GM18520 (cell line): ENCODE data around the gene FIBP.
"Not testable (repeated sequence)": the region's sequence is repeated elsewhere in the genome, so short reads cannot be mapped to it uniquely, and the experiment has no call there.

Source experiments
- ATAC-seq: cut with Tn5 transposase; IDR thresholded peaks from one replicate; pipeline ENCODE4 v1.9.1; 2021; ENCODE audit not compliant: unreplicated experiment

FIBP gene

GRCh38 chr11:65915101-65915820 lies 27.0 kb upstream of the FIBP start:
- no peak for ATAC-seq

GRCh38 chr11:65912845-65913244 lies 24.6 kb upstream of the FIBP start:
- no peak for ATAC-seq

DNA sequence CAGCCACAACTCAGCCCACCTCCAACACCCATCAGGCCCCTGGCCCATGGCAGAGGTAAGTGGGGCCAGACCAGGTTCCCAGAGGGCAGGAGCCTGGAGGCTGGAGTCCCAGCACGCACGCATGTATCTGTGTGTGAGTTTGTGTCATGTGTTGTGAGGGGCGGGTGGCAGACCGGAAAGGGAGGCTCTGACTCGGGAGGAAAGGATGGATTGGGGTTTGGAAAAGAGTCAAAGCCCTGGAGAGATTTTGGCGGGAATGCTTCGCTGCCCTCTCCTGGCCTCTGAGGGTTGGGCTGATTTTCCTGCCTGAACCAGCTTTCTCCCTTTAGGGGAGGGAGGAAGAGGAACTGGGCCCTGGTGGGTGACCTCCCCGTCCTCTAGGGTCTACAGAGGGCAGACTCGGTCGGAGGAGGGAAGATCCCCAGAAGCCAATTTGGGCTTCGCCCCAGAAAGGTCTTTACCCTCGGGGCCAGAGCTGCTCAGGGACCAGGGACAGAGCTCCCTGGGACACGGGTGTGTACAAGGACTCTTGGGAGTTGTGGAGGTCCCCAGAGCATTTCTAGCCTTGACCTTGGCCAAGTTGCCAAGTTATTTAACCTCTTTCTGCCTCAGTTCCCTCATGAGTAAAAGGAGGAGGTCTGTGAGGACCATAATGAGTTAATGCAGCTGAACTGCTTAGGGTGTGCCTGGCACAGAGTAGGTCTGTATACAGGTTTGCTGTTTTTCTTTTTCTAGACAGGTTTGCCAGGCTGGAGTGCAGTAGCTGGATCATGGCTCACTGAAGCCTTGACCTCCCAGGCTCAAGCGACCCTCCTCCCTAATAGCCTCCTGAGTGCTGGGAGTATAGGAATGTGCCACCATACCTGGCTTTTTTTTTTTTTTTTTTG lies 23.7 kb upstream of the FIBP start:
- no peak for ATAC-seq

DNA sequence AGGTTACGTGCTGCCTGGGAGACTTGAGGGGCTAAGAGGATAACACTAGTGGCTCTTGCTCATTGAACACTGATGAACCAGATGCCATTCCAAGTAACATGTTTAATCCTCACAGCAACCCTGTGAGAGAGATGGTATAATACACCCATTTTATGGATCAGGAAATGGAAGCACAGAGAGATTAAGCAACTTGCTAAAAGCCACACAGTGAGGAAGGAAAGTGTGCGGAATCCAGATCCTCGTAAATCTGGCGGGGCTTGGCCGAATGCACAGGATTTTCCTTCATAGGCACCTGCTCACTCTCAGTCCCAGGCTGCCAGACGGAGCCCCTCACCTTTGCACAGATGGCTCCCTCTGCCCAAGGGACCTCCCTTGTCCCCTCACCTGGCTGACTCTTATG lies 19.6 kb upstream of the FIBP start:
- ATAC-seq, result no peak

DNA sequence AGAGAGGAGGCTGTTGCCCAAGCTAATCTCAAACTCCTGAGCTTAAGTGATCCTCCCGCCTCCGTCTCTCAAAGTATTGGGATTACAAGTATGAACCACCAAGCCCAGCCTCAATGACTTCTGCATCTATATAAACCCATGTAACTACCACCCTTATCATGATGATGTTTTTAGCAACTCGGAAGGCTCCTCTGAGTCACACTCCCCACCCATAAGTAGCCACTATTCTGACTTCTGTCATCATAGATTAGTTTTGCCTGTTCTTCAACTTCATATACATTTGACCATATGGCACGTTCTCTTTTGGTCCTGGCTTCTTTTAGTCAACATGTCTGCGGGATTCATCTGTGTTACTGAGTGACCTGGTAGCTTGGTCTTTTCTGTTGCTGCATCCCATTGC lies 18.3 kb upstream of the FIBP start:
- no peak for ATAC-seq

GRCh38 chr11:65903715-65904114 lies 15.4 kb upstream of the FIBP start:
- ATAC-seq, result no peak

- ATAC-seq, result no peak
Measured at GRCh38 chr11:65903068-65903481, 14.8 kb upstream of the FIBP start.

GRCh38 chr11:65900899-65901180 lies 12.6 kb upstream of the FIBP start:
- ATAC-seq, result no peak

- peak; percentile 71 for ATAC-seq
Measured at GRCh38 chr11:65900125-65900898, 12.0 kb upstream of the FIBP start, which contains the start of gene FOSL1. Gene FOSL1 (minus strand): TSS chr11:65900388. CDS start chr11:65900339, 49 bp downstream.

DNA sequence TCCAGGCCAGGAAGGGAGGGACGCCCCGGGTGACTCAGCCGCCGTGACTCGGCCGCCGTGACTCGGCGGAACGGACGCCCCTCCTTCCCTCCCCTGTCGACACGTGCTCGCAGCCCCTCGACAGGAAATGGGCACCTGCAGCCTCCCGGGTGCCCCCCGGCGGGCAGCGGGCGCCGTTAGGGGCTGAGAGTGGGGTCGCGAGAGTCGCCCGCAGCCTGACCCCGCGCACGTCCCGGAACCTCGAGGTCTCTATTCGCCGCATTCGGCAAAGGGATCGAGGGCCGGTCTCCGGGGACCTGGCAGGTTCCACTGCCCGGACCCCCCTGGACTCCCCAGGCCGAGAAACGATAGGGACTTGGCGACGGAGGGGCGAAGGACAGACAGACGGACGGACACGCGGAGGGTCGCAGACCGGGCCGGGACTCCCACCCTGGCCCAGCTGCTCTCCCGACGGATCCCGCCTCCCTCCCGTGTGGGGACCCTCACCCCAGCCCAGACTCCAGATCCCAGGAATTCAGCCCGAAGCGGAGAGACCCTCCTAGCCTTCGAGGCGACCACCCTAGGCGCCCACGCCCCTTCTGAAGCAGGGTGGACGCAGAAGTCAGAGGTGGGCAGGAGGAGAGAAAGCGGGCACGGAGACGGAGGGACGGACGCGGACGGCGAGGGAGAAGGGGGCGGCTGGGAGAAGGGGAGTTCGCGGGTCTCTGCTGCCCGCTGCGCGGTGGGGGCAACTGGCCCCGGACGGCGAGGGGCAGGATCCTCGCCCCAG lies 11.3 kb upstream of the FIBP start:
- no peak for ATAC-seq

GRCh38 chr11:65898656-65899355 lies 10.5 kb upstream of the FIBP start:
- no peak for ATAC-seq

- no peak for ATAC-seq
Measured at GRCh38 chr11:65897020-65897471, 8.8 kb upstream of the FIBP start.

GRCh38 chr11:65896034-65896999 lies 8.0 kb upstream of the FIBP start:
- ATAC-seq, result no peak

DNA sequence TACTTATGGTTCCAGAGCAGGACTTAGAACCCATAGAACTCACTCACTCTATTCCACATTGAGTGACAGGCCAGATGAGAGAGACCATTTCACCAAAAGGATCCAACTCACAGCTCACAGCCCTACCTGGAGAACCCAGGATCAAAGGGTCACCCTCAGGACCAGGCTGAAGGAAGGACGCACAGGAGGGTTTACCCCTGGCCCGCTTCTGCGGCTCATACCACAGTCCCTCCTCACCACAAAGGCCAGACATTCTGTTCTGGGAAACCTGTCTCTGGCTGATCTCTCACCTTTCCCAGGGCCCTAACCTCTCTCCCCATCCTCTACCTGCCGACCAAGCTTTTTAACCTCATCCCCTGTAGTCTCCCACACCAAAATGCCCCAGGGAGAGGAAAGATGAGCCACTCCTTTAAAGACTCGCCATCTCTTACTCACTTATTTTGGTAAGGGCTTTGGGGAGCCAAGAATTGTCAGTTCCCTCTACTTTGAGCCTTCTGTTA lies 7.3 kb upstream of the FIBP start:
- ATAC-seq, result no peak

DNA sequence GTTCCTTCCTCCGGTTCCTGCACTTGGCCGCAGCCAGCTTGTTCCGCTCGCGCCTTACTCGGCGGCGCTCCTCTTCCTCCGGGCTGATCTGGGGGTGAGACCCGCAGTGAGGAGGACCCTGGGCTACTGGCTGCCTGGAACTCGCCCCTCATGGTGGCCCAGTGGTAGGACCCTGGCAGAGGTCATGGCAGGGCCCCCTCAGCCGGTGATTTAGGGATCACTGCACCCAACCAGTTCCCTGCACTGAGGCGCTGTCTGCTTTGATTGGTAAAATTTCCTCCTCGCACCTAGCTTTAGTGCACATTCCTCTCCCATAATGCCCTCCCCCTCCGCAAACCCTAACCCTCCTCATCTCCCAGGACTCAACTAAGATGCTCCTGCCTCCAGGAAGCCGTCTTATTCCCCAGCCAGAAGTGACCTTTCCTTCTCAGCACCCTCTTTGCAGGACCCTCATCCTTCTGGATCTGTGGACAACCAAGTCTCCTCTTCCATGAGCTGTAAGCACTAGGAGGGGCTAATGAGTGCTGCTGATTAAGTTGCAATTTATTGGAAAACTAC lies 5.8 kb upstream of the FIBP start:
- no peak for ATAC-seq

DNA sequence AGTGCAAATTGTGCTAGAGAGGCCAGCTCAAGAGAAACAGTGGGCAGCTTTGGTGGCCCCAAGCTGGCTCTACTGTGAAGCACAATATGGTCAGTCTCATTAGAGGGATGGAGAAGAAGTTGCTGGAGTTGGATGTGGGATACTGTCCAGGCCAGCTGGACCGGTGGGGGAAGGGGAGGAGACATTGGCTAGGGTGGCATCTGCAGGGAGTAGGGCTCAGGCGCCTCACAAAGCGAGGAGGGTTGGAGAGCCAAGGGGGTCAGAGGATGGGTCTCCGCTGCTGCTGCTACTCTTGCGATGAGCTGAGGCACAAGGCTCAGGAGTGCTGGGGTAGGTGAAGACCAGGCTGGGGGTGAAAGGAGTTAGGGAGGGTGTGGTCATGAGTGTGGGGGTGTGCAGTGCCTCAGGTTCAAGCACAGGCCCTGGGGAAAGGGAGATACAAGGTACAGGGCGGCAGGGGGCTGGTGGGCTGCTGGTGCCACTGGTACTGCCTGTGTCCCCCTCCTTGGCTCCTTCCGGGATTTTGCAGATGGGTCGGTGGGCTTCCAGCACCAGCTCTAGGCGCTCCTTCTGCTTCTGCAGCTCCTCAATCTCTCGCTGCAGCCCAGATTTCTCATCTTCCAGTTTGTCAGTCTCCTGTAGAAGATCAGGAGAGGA lies 4.5 kb upstream of the FIBP start:
- ATAC-seq, result no peak

GRCh38 chr11:65892137-65892540 lies 3.9 kb upstream of the FIBP start:
- not testable (repeated sequence) for ATAC-seq
